RCC 7860 (cell line): Measurements from ENCODE around the gene NAPEPLD.
"Not testable (repeated sequence)": the region's sequence is repeated elsewhere in the genome, so short reads cannot be mapped to it uniquely, and the experiment has no call there.

Source experiments
- DNase-seq: peaks from one replicate; pipeline ENCODE4 v3.0.0-alpha.2; 2015; ENCODE audit warnings: low spot score
- FAIRE-seq: peaks from 2 replicates; lab custom pipeline; 2012; peaks lifted over from hg19 to GRCh38; lab: Jason Lieb, UNC

The NAPEPLD gene

GRCh38 chr7:103073989-103074518 lies 74.8 kb downstream of the NAPEPLD start:
- FAIRE-seq (no peak), DNase-seq (peak; percentile 46)

- no peak for FAIRE-seq
- DNase-seq = no peak
Measured at GRCh38 chr7:103071000-103071399, 77.9 kb downstream of the NAPEPLD start.

GRCh38 chr7:103068414-103069403 lies 80.2 kb downstream of the NAPEPLD start:
- no peak for FAIRE-seq

DNA sequence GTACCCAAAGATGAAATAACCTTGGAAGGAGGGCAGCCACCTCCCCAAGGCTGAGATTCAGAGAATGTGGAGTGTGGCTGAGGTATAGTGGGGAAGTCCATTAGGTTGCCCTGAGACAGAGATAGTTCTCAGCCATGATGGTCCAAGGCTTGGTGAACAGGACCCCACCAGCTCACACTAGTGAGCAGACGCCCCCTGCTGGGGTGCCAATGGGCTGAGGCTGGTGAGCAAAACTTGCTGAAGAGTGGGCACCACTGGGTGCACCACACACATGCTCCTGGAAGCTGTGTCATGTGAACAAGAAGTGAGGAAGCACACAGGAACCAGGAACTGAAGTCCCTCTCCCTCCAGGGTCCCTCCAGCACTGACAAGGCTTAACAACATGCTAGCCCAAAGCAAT lies 83.2 kb downstream of the NAPEPLD start:
- no peak for DNase-seq
- no peak for FAIRE-seq

More at GRCh38 chr7:103068414-103069403, 80.2 kb downstream of the NAPEPLD start:
- no peak for DNase-seq

GRCh38 chr7:103063895-103064294 lies 85.0 kb downstream of the NAPEPLD start:
- DNase-seq = no peak
- no peak for FAIRE-seq

DNA sequence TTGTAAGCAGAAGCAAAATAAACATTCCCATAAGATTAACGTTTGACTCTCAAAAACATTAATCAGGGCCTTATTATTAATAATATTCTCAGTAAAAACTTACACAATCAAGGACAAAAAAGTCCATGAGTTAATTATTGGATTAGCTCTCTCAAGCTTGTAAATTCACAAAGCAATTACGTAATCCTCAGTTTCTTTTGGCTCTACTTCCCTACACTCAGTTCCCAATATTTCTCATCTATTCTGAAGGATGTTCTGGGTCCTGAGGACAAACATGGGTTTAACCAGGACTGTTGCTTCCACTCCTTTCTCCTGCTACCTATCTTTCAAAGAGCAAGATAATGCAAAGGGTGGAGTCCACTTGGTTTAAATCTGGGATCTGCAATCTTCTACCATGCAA lies 89.4 kb downstream of the NAPEPLD start:
- DNase-seq (no peak), FAIRE-seq (peak; percentile 8)

DNA sequence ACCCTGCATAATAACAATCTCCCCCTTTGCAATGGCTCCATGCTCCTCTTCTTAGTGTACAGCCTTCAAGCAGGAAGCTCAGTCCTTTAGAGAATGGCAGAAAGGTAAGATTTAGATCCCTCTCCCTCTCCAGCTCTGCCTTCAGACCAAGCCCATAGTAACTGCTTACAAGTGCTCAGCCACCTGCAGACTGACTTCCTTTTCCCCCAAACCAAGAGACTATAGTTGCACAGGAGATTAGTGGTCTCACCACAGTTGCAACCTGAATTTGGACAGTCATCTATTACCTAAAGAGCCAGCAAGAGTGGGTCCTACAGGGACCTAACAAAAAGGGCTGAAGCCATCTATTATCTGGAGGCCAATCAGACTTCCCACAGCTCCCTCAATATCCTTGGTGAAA lies 90.8 kb downstream of the NAPEPLD start:
- DNase-seq = no peak
- no peak for FAIRE-seq

- DNase-seq, FAIRE-seq: not testable (repeated sequence)
Measured at GRCh38 chr7:103056006-103056405, 92.9 kb downstream of the NAPEPLD start.

GRCh38 chr7:103051519-103051918 lies 97.4 kb downstream of the NAPEPLD start:
- no peak for FAIRE-seq

More at GRCh38 chr7:103051519-103051918, 97.4 kb downstream of the NAPEPLD start:
- no peak for DNase-seq
